ENCODE data around the gene ZNF718. TPM values are rescaled to one million over a fixed set of nuclear protein-coding genes. Genes with fewer than 3 reads are reported as not detected.

ZNF718 gene
- total and polyA plus RNA-seq, 12 donors: 0.51 to 13.9 (median 5.6) TPM

GRCh38 chr4:132483-132882, 8.2 kb downstream of the ZNF718 start:
- 91 to 96% methylated on average over 1 of the region's 1 CpG; no CpG with 5 or more reads in 2 of the 4 donors for WGBS, 4 donors
- no peaks in the 10 kb centered on the region for H3K4me1 ChIP-seq (replicated peaks in 1 of 2)
- H3K36me3 ChIP-seq (replicated peaks in 1 of 2): peaks cover 0 to 35% of the 10 kb centered on the region in 2 donors
- H3K27me3 ChIP-seq: no peaks in the 10 kb centered on the region
- TF ChIP-seq CTCF (IDR thresholded peaks at IDR 0.05) (no peak), POLR2A (IDR thresholded peaks at IDR 0.05) (no peak)
- no peak overlapping the region for H3K4me3 ChIP-seq
- no peak overlapping the region for H3K27ac ChIP-seq
- peaks cover 0 to 3% (median 0%) of the 10 kb centered on the region in 3 donors for H3K9me3 ChIP-seq (replicated peaks in 1 of 3)
- no peak for DNase-seq
- intact Hi-C loops (cut with DNase I): no loop called here

GRCh38 chr4:138935-139334, 14.6 kb downstream of the ZNF718 start:
- peaks cover 0 to 25% of the 10 kb centered on the region in 2 donors for H3K36me3 ChIP-seq (replicated peaks in 1 of 2)
- intact Hi-C loops (cut with DNase I): no loop called here
- H3K9me3 ChIP-seq (replicated peaks in 1 of 3): peaks cover 0 to 22% (median 11%) of the 10 kb centered on the region in 3 donors
- no peak overlapping the region for H3K4me3 ChIP-seq
- no peak overlapping the region for H3K27ac ChIP-seq
- 86 to 94% (median 91%) methylated on average over 3 of the region's 3 CpGs for WGBS, 4 donors
- TF ChIP-seq POLR2A (IDR thresholded peaks at IDR 0.05) (no peak), CTCF (IDR thresholded peaks at IDR 0.05) (no peak)
- no peak for DNase-seq
- H3K4me1 ChIP-seq (replicated peaks in 1 of 2): no peaks in the 10 kb centered on the region
- H3K27me3 ChIP-seq: no peaks in the 10 kb centered on the region

- no peak overlapping the region for H3K27ac ChIP-seq
- intact Hi-C loops (cut with DNase I): no loop called here
- peaks cover 0 to 17% of the 10 kb centered on the region in 2 donors for H3K36me3 ChIP-seq (replicated peaks in 1 of 2)
- no peaks in the 10 kb centered on the region for H3K4me1 ChIP-seq (replicated peaks in 1 of 2)
- peaks cover 0 to 24% (median 11%) of the 10 kb centered on the region in 3 donors for H3K9me3 ChIP-seq (replicated peaks in 1 of 3)
- H3K4me3 ChIP-seq: no peak overlapping the region
- no peaks in the 10 kb centered on the region for H3K27me3 ChIP-seq
- WGBS, 4 donors: 93 to 97% (median 96%) methylated on average over 8 of the region's 8 CpGs
- TF ChIP-seq CTCF (IDR thresholded peaks at IDR 0.05): no peak
- no peak for TF ChIP-seq POLR2A (IDR thresholded peaks at IDR 0.05)
- no peak for DNase-seq
These were observed 15.4 kb downstream of the ZNF718 start for GRCh38 chr4:139691-140090.

GRCh38 chr4:146621-147020, 22.3 kb downstream of the ZNF718 start:
- intact Hi-C loops (cut with DNase I): no loop called here
- Histone ChIP-seq H3K4me3 (no peak overlapping the region), H3K27me3 (no peaks in the 10 kb centered on the region), H3K4me1 (replicated peaks in 1 of 2) (no peaks in the 10 kb centered on the region), H3K9me3 (replicated peaks in 1 of 3) (peaks cover 11 to 62% (median 33%) of the 10 kb centered on the region in 3 donors), H3K27ac (no peak overlapping the region), H3K36me3 (replicated peaks in 1 of 2) (no peaks in the 10 kb centered on the region)
- DNase-seq: no peak
- no peak for TF ChIP-seq POLR2A (IDR thresholded peaks at IDR 0.05)
- no peak for TF ChIP-seq CTCF (IDR thresholded peaks at IDR 0.05)
- 78 to 98% (median 93%) methylated on average over 1 of the region's 1 CpG for WGBS, 4 donors
